ENCODE data around the gene ZNF827. TPM values are rescaled to one million over a fixed set of nuclear protein-coding genes. Genes with fewer than 3 reads are reported as not detected.

The ZNF827 gene
- total and polyA plus RNA-seq, 9 of the 15 experiments (the other 6 are each of a cell fraction or from before 2014, with no cell fraction given) = 0.07 to 0.40 TPM; not detected in 7

DNA sequence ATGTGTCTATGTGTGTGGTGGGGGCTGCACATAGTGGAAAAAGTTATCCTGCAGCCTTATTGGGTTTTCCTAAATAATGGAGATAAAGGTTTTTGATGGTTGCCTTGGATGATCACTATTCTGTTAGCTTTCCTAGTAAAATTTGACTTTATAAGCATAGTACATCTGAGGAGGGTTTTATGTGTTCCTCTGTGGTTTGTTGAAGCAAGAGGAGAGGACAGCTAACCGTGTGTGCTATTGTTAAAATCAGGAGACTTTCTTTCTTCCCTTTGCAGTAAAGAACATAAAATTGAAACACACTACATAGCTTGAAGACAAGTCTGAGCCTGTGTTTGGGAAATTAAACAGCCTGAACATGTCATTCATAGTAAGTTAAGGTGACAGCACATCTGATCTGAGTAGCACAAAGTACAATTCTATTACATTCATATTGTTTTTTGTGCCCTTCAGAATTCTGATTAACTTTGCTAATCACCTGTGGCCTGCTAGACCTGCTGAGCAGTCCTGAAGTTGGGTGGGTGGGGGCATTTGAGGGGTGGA is 221.9 kb downstream of the ZNF827 start:
- H3K9me3 ChIP-seq (replicated peaks; ENCODE audit: control insufficient read depth, insufficient read depth, low read depth, low read length) = no peaks in the 10 kb centered on the region
- POLR2A ChIA-PET = no interaction called here
- intact Hi-C loops (cut with micrococcal nuclease) (no loop called here), in situ Hi-C loops (cut with MboI) (no loop called here)
- ATAC-seq (no peak), DNase-seq (ENCODE audit: extremely low read depth in 1 of 4, low spot score in 3 of 4) (no peak), FAIRE-seq (no peak)
- no peaks in the 10 kb centered on the region for H3K36me3 ChIP-seq (ENCODE audit: control insufficient read depth, insufficient read depth, low read length)
- H3K9ac ChIP-seq (ENCODE audit: insufficient read depth in 1 of 2, low read depth in 2 of 2, low read length in 2 of 2) = no peak overlapping the region
- BruUV-seq (replicated peaks) = no TSS peak
- H3K9me1 ChIP-seq (ENCODE audit: control insufficient read depth, insufficient read depth, low read length) = no peaks in the 10 kb centered on the region
- H3K79me2 ChIP-seq (ENCODE audit: control insufficient read depth, insufficient read depth, low read length) = no peaks in the 10 kb centered on the region
- H3K27me3 ChIP-seq (ENCODE audit: control insufficient read depth in 2 of 2, insufficient read depth in 2 of 2, low read length in 2 of 2) = no peaks in the 10 kb centered on the region; a peak in 1 of 5 replicates
- H3K4me2 ChIP-seq (ENCODE audit: insufficient read depth, low read length) = no peak overlapping the region
- H3K4me3 ChIP-seq = no peak overlapping the region
- H4K20me1 ChIP-seq (replicated peaks; ENCODE audit: control insufficient read depth, insufficient read depth, low read length) = no peaks in the 10 kb centered on the region; the same call in 1 of the 2 replicates
- no peak overlapping the region for H2AFZ ChIP-seq (ENCODE audit: low read depth, low read length)
- no peaks in the 10 kb centered on the region for H3K4me1 ChIP-seq (replicated peaks in 1 of 2; ENCODE audit: control insufficient read depth in 2 of 2, insufficient read depth in 2 of 2, low read length in 2 of 2)
- H3K27ac ChIP-seq (ENCODE audit: extremely low read depth, low read depth, low read length) = no peak overlapping the region
- CTCF ChIA-PET (ENCODE audit: low intra/inter-chr PET ratio) = no interaction called here
- 0% methylated on average over 1 of the region's 1 CpG for WGBS (ENCODE audit: insufficient coverage, low coverage, missing lambda C conversion rate)
- TF ChIP-seq, protein P1, sequence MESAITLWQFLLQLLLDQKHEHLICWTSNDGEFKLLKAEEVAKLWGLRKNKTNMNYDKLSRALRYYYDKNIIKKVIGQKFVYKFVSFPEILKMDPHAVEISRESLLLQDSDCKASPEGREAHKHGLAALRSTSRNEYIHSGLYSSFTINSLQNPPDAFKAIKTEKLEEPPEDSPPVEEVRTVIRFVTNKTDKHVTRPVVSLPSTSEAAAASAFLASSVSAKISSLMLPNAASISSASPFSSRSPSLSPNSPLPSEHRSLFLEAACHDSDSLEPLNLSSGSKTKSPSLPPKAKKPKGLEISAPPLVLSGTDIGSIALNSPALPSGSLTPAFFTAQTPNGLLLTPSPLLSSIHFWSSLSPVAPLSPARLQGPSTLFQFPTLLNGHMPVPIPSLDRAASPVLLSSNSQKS (CRISPR knock-in tag; IDR thresholded peaks at IDR 0.05) = no peak
- TF ChIP-seq WHSC1 (IDR thresholded peaks at IDR 0.05; ENCODE audit: low read length) (no peak), ESRRB (CRISPR knock-in tag; IDR thresholded peaks at IDR 0.05; ENCODE audit: borderline replicate concordance) (no peak), CHD7 (IDR thresholded peaks at IDR 0.05; ENCODE audit: low read depth, low read length) (no peak), HDAC1 (IDR thresholded peaks at IDR 0.05) (no peak), KDM4B (IDR thresholded peaks at IDR 0.05; ENCODE audit: borderline replicate concordance in 2 of 2, low read depth in 1 of 2) (no peak), NUFIP1 (IDR thresholded peaks at IDR 0.05; ENCODE audit: partially characterized antibody) (no peak), KAT8 (IDR thresholded peaks at IDR 0.05; ENCODE audit: low read depth) (no peak), CBFA2T3 (IDR thresholded peaks at IDR 0.05) (no peak)

All from K562 (cell line).